Right lobe of liver (tissue), 6 donors: ENCODE data around the gene FUCA1. TPM values are rescaled to one million over a fixed set of nuclear protein-coding genes. Genes with fewer than 3 reads are reported as not detected.

Experiments used
- ATAC-seq, 4 donors: fragments of 200-7000 bp; cut with Tn5 transposase; one replicate each; pipeline ENCODE4 v1.9.1; 2020; ENCODE audit warnings: mild to moderate bottlenecking in 4 of 4, moderate library complexity in 4 of 4
- DNase-seq, 3 donors: peaks; one replicate each; pipeline ENCODE4 v3.0.0-alpha.2; 2020
- H3K27ac ChIP-seq, 3 donors: fragments of 200-600 bp; one replicate each; pipeline ENCODE4 v1.8.0; 2022
- H3K27me3 ChIP-seq, 2 donors: fragments of 200-600 bp; one replicate each; pipeline ENCODE4 v1.8.0; 2022
- H3K36me3 ChIP-seq, 4 donors: fragments of 200-600 bp; sonication (generic) in 1 of 4; one replicate each; pipeline versions ENCODE4 v1.5.1 to v1.8.0; 2017 to 2022; ENCODE audit warnings: control low read depth in 1 of 4
- H3K4me1 ChIP-seq, 4 donors: fragments of 200-600 bp; sonication (generic) in 1 of 4; one replicate each; pipeline versions ENCODE4 v1.5.1 to v1.8.0; 2017 to 2022; ENCODE audit warnings: control low read depth in 1 of 4
- H3K4me3 ChIP-seq, 3 donors: fragments of 200-600 bp; one replicate each; pipeline ENCODE4 v1.8.0; 2022
- H3K9me3 ChIP-seq, 4 donors: fragments of 200-600 bp; sonication (generic) in 1 of 4; one replicate each; pipeline versions ENCODE4 v1.5.1 to v1.8.0; 2017 to 2022; ENCODE audit warnings: control low read depth in 1 of 4
- POLR2A ChIP-seq: fragments of 450-650 bp; IDR thresholded peaks from one replicate; pipeline ENCODE4 v1.6.1; 2017; ENCODE audit warnings: antibody characterized with exemption, mild to moderate bottlenecking
- WGBS: methylation state at CpG from one replicate; pipeline ENCODE4 v1.1.6; 2018; ENCODE audit warnings: low coverage, low lambda C conversion rate; ENCODE audit not compliant: insufficient coverage; ENCODE audit errors: missing lambda C conversion rate; 5-methylcytosine and 5-hydroxymethylcytosine counted together
- intact Hi-C, 2 donors: fragments of 100-400 bp; cut with DNase I; formaldehyde crosslinking; loops; one replicate each; pipeline versions ENCODE4 v1.11.2 to v1.14.1; 2022
- total RNA-seq, 6 experiments: library from RNA; depleted of rRNA in 2 of 6; stranded (reverse); fragments of >200 nt in 2 of 6; fragmentation: NEBNext Ultra II Directional in 3 of 6; extraction: Animal tissue kit (Norgen Biotek cat#: 25700) in 3 of 6; gene quantifications; one replicate each; pipeline versions ENCODE4 v1.1.0 to v1.2.4, GENCODE V29; 2016 to 2023
- TF ChIP-seq, protein P1 (sequence below), 4 donors: fragments of 200-600 bp in 3 of 4; fragments of 450-650 bp in 1 of 4; IDR thresholded peaks; one replicate each; pipeline versions ENCODE4 v1.5.1 to v1.8.0; 2016 to 2022; ENCODE audit warnings: antibody characterized with exemption in 4 of 4, mild to moderate bottlenecking in 2 of 4
- donor health status: DM: no; HTN: yes; CAD: no.
- donor health status: DM: no; HTN: no; CAD: no.
- donor health status: DM: no; HTN: no; CAD: no.
- donor health status: DM: no; HTN: yes; CAD: no.
- donor health status: DM: no; HTN: yes; CAD: no.

The FUCA1 gene
- total RNA-seq, 6 experiments from 2014 or later = 37.1 to 54.7 (median 45.1) TPM

DNA sequence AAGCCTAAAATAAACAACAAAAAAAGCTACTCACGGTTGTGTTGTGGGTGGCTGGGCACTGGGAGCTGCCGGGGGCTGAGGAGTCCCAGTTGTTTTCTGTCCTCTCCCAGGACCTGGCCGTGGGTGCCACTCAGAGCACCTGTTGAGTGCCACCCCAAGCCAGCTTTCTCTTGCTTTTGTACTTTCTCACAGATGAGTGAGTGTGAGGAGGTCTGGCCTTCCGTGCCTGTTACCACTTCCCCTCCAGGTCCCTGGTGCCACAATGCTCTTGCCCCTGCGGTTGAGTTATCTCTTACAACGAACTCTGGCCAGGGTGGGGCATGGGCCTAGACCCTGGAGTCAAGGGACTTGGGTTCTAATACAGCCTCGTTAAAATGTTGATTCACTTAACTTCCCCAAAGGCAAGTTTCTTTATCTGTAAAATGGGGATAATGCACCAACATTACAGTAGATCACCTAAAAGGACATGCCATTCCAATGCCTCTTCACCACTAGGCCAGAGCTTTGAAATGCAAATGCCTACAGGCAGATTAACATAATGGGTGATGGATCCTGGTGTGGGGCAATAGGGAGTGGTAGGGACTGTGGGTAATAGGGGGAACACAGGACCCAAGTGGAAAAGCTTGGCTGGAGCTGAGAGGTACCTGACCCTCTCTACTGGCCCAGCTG, 45.3 kb upstream of the FUCA1 start, which contains the start of gene CNR2:
TSS of gene CNR2 (minus strand) at position 151 of the 669 bp plus-strand sequence. CDS start 37,745 bp downstream, outside the sequence.
- Histone ChIP-seq H3K27me3 (no peaks in the 10 kb centered on the region), H3K36me3 (no peaks in the 10 kb centered on the region), H3K4me3 (no peak within 1 kb of the TSS), H3K27ac (no peak within 1 kb of the TSS), H3K4me1 (no peaks in the 10 kb centered on the region), H3K9me3 (no peaks in the 10 kb centered on the region)
- TF ChIP-seq POLR2A = no peak
- TF ChIP-seq, protein P1, sequence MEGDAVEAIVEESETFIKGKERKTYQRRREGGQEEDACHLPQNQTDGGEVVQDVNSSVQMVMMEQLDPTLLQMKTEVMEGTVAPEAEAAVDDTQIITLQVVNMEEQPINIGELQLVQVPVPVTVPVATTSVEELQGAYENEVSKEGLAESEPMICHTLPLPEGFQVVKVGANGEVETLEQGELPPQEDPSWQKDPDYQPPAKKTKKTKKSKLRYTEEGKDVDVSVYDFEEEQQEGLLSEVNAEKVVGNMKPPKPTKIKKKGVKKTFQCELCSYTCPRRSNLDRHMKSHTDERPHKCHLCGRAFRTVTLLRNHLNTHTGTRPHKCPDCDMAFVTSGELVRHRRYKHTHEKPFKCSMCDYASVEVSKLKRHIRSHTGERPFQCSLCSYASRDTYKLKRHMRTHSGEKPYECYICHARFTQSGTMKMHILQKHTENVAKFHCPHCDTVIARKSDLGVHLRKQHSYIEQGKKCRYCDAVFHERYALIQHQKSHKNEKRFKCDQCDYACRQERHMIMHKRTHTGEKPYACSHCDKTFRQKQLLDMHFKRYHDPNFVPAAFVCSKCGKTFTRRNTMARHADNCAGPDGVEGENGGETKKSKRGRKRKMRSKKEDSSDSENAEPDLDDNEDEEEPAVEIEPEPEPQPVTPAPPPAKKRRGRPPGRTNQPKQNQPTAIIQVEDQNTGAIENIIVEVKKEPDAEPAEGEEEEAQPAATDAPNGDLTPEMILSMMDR (IDR thresholded peaks at IDR 0.05) = no peak
- 49% methylated on average over 7 of the region's 7 CpGs for WGBS
- ATAC-seq (peak in 2 of 4 donors; percentile 20 to 31), DNase-seq (no peak)
- intact Hi-C loops = no loop called here

DNA sequence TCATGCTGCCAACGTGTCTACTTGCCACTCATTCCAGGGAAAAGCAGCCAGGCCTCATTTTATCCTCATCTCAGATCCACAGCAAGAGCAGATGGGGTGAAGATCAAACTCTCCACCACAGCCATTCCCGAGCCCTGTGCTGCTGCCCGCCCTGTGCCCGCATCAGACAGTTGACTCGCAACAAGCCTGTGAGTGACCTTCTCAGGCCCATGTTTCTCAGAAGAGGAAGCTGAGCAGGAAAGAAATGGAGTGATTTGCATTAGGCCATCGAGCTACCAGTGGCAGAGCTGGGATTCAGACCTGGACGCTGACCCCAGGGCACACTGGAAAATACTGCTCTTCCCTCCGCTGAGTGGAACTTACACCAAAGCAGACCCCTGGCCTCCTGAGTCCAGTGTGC, 43.8 kb upstream of the FUCA1 start:
- H3K9me3 ChIP-seq = no peaks in the 10 kb centered on the region
- no peak overlapping the region for H3K27ac ChIP-seq
- no peaks in the 10 kb centered on the region for H3K27me3 ChIP-seq
- TF ChIP-seq POLR2A = no peak
- TF ChIP-seq, protein P1 (IDR thresholded peaks at IDR 0.05) = no peak
- DNase-seq (no peak), ATAC-seq (no peak)
- no peaks in the 10 kb centered on the region for H3K36me3 ChIP-seq
- 67% methylated on average over 3 of the region's 8 CpGs for WGBS
- H3K4me3 ChIP-seq = no peak overlapping the region
- H3K4me1 ChIP-seq = no peaks in the 10 kb centered on the region
- intact Hi-C loops = no loop called here

DNA sequence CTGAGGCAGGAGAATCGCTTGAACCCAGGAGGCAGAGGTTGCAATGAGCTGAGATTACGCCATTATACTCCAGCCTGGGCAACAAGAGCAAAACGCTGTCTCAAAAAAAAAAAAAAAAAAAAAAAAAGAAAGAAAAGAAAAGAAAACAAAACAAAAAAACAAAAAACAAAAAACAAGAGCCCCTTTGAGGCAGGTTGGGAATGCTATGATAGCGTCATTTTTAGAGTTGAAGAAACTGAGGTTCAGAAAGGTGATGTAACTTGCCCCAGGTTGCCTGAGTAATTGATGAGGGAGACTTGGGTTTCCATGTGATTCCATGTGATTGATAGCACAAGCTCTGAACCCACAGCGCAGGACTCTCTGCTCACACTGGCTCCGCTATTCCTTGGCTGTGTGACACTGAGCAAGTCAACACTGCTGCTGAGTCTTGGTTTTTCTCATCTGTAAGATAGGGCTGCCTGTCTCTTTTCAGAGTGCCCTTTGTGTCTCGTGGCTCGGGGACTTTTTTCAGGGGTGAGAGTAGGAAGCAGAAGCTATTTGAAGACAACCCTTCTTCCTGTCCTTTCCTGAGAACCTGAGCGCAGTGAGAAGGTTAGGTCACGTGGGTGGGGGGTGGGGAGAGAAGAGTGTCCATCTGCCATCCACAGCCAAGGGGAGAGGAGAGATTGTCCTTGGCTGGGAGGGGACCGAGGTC, 42.6 kb upstream of the FUCA1 start:
- no peaks in the 10 kb centered on the region for H3K9me3 ChIP-seq
- DNase-seq = no peak
- TF ChIP-seq POLR2A = no peak
- TF ChIP-seq, protein P1 (IDR thresholded peaks at IDR 0.05) = no peak
- H3K27ac ChIP-seq = no peak overlapping the region
- no peaks in the 10 kb centered on the region for H3K36me3 ChIP-seq
- no peaks in the 10 kb centered on the region for H3K4me1 ChIP-seq
- intact Hi-C loops = no loop called here
- no peaks in the 10 kb centered on the region for H3K27me3 ChIP-seq
- H3K4me3 ChIP-seq = no peak overlapping the region
- WGBS = 48% methylated on average over 3 of the region's 11 CpGs
- no peak for ATAC-seq

DNA sequence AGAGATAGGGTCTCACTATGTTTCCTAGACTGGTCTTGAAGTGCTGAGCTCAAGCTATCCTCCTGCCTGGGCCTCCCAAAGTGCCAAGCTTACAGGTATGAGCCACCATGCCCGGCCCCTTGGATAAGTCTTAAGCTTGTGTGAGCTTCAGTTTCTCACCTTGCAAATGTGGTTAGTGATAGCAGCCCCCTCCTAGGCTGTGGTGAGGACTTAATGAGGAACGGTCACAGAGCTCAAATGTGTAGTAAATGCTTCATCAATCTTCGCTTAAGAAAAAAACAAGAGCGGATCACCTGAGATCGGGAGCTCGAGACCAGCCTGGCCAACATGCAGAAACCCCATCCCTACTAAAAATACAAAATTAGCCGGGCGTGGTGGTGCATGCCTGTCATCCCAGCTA, 42.1 kb upstream of the FUCA1 start:
- DNase-seq (no peak), ATAC-seq (no peak)
- H3K4me1 ChIP-seq = no peaks in the 10 kb centered on the region
- no peaks in the 10 kb centered on the region for H3K36me3 ChIP-seq
- intact Hi-C loops = no loop called here
- WGBS = 78% methylated on average over 6 of the region's 8 CpGs
- H3K27me3 ChIP-seq = no peaks in the 10 kb centered on the region
- no peak overlapping the region for H3K4me3 ChIP-seq
- no peaks in the 10 kb centered on the region for H3K9me3 ChIP-seq
- TF ChIP-seq POLR2A = no peak
- TF ChIP-seq, protein P1 (IDR thresholded peaks at IDR 0.05) = no peak
- no peak overlapping the region for H3K27ac ChIP-seq
